H9 (cell line): Measurements from ENCODE around the gene SYVN1. TPM values are rescaled to one million over a fixed set of nuclear protein-coding genes. Genes with fewer than 3 reads are reported as not detected.

Experiments
- DNase-seq: peaks from one replicate; pipeline ENCODE4 v3.0.0-alpha.2; 2017
- H2AFZ ChIP-seq: one replicate; pipeline ENCODE4 v1.6.1; 2013; ENCODE audit warnings: mild to moderate bottlenecking, low read length, control low read depth, moderate library complexity
- H2AK5ac ChIP-seq: 2 replicates; pipeline ENCODE4 v1.6.1; 2013; ENCODE audit warnings: low read length, control low read depth, mixed read lengths; ENCODE audit not compliant: insufficient read length
- H2BK120ac ChIP-seq: one replicate; pipeline ENCODE4 v1.6.1; 2013; ENCODE audit warnings: low read depth, mild to moderate bottlenecking, low read length, control low read depth, inconsistent platforms; ENCODE audit not compliant: poor library complexity, severe bottlenecking
- H2BK12ac ChIP-seq: 2 replicates; pipeline ENCODE4 v1.6.1; 2013; ENCODE audit warnings: low read length, control low read depth, mixed read lengths, low read depth; ENCODE audit not compliant: insufficient read length
- H2BK15ac ChIP-seq: 2 replicates; pipeline ENCODE4 v1.6.1; 2013; ENCODE audit warnings: low read depth, low read length, control low read depth
- H2BK20ac ChIP-seq: one replicate; pipeline ENCODE4 v1.6.1; 2013; ENCODE audit warnings: low read depth, mild to moderate bottlenecking, low read length, control low read depth, inconsistent platforms; ENCODE audit not compliant: poor library complexity, severe bottlenecking
- H2BK5ac ChIP-seq: 2 replicates; pipeline ENCODE4 v1.6.1; 2013; ENCODE audit warnings: low read length, control low read depth, mixed read lengths; ENCODE audit not compliant: insufficient read length
- H3K14ac ChIP-seq: 2 replicates; pipeline ENCODE4 v1.6.1; 2013; ENCODE audit warnings: low read length, control low read depth; ENCODE audit not compliant: insufficient read depth
- H3K18ac ChIP-seq: 2 replicates; pipeline ENCODE4 v1.6.1; 2013; ENCODE audit warnings: low read depth, mild to moderate bottlenecking, mixed read lengths, low read length, control low read depth; ENCODE audit not compliant: insufficient read length
- H3K23ac ChIP-seq: 2 replicates; pipeline ENCODE4 v1.6.1; 2013; ENCODE audit warnings: low read length, control low read depth, mixed read lengths, low read depth; ENCODE audit not compliant: insufficient read length
- H3K23me2 ChIP-seq: 2 replicates; pipeline ENCODE4 v1.6.1; 2013; ENCODE audit warnings: low read depth, mild to moderate bottlenecking, mixed read lengths, low read length, control low read depth; ENCODE audit not compliant: insufficient read length, poor library complexity, severe bottlenecking
- H3K27ac ChIP-seq: 2 replicates; pipeline ENCODE4 v1.5.1; 2013; ENCODE audit warnings: low read length, control low read depth, mixed read lengths, low read depth; ENCODE audit not compliant: insufficient read length
- H3K27me3 ChIP-seq: 2 replicates; pipeline ENCODE4 v1.6.1; 2013; ENCODE audit warnings: low read length, control low read depth, inconsistent platforms; ENCODE audit not compliant: insufficient read depth
- H3K4ac ChIP-seq: 2 replicates; pipeline ENCODE4 v1.6.1; 2013; ENCODE audit warnings: low read depth, mild to moderate bottlenecking, control low read depth, inconsistent platforms, low read length, moderate library complexity
- H3K4me1 ChIP-seq: 2 replicates; pipeline ENCODE4 v1.6.1; 2013; ENCODE audit warnings: low read length, control low read depth, inconsistent platforms; ENCODE audit not compliant: insufficient read depth
- H3K4me2 ChIP-seq: 2 replicates; pipeline ENCODE4 v1.6.1; 2013; ENCODE audit warnings: low read length, control low read depth, mixed read lengths; ENCODE audit not compliant: insufficient read length, insufficient read depth
- H3K56ac ChIP-seq: 2 replicates; pipeline ENCODE4 v1.6.1; 2013; ENCODE audit warnings: low read depth, mild to moderate bottlenecking, mixed read lengths, low read length, control low read depth; ENCODE audit not compliant: insufficient read length
- H3K79me1 ChIP-seq: 2 replicates; pipeline ENCODE4 v1.6.1; 2013; ENCODE audit warnings: low read depth, mild to moderate bottlenecking, moderate library complexity, low read length, control low read depth, inconsistent platforms; ENCODE audit not compliant: insufficient read depth, poor library complexity, severe bottlenecking
- H3K79me2 ChIP-seq: 2 replicates; pipeline ENCODE4 v1.6.1; 2013; ENCODE audit warnings: low read length, control low read depth, inconsistent platforms; ENCODE audit not compliant: insufficient read depth
- H3K9ac ChIP-seq: 2 replicates; pipeline ENCODE4 v1.6.1; 2013; ENCODE audit warnings: low read length, control low read depth, mixed read lengths; ENCODE audit not compliant: insufficient read length; ENCODE audit errors: extremely low read depth
- H3K9me3 ChIP-seq: one replicate; pipeline ENCODE4 v1.6.1; 2013; ENCODE audit warnings: low read depth, low read length, inconsistent platforms; ENCODE audit not compliant: control insufficient read depth
- H3T11ph ChIP-seq: one replicate; pipeline ENCODE4 v1.6.1; 2013; ENCODE audit warnings: mild to moderate bottlenecking, low read length, control low read depth, inconsistent platforms
- H4K20me1 ChIP-seq: one replicate; pipeline ENCODE4 v1.6.1; 2013; ENCODE audit not compliant: control insufficient read depth, insufficient read length, insufficient read depth
- H4K5ac ChIP-seq: 2 replicates; pipeline ENCODE4 v1.6.1; 2013; ENCODE audit warnings: low read depth, mild to moderate bottlenecking, mixed read lengths, low read length, control low read depth; ENCODE audit not compliant: insufficient read length
- H4K8ac ChIP-seq: replicated peaks from 2 replicates; pipeline ENCODE4 v1.6.1; 2013; ENCODE audit warnings: low read length, control low read depth, mixed read lengths, low read depth; ENCODE audit not compliant: insufficient read length
- H4K91ac ChIP-seq: 2 replicates; pipeline ENCODE4 v1.6.1; 2013; ENCODE audit warnings: low read depth, mild to moderate bottlenecking, moderate library complexity, mixed read lengths, low read length, control low read depth; ENCODE audit not compliant: insufficient read length
- H3K27ac Mint-ChIP-seq, 3 experiments: 2 replicates in 2 of 3; 3 replicates in 1 of 3; pipeline ENCODE4 v1.8.0; 2020 to 2021; ENCODE audit warnings: mixed read lengths in 3 of 3, mild to moderate bottlenecking in 1 of 3, moderate library complexity in 1 of 3
- H3K27me3 Mint-ChIP-seq: 2 replicates; pipeline ENCODE4 v1.8.0; 2021; ENCODE audit warnings: low read depth, mild to moderate bottlenecking, moderate library complexity, mixed read lengths
- H3K36me3 Mint-ChIP-seq, 3 experiments: 2 replicates in 2 of 3; 3 replicates in 1 of 3; pipeline ENCODE4 v1.8.0; 2020 to 2021; ENCODE audit warnings: low read depth in 3 of 3, mixed read lengths in 3 of 3; ENCODE audit not compliant: insufficient read depth in 1 of 3
- H3K4me1 Mint-ChIP-seq, 2 experiments: 2 replicates each; pipeline ENCODE4 v1.8.0; 2020; ENCODE audit warnings: mixed read lengths in 2 of 2
- H3K4me3 Mint-ChIP-seq, 2 experiments: 2 replicates in 1 of 2; 3 replicates in 1 of 2; pipeline ENCODE4 v1.8.0; 2020 to 2021; ENCODE audit warnings: mild to moderate bottlenecking in 2 of 2, mixed read lengths in 2 of 2, moderate library complexity in 1 of 2
- H3K9me3 Mint-ChIP-seq, 2 experiments: 2 replicates in 1 of 2; 3 replicates in 1 of 2; pipeline ENCODE4 v1.8.0; 2020; ENCODE audit warnings: mild to moderate bottlenecking in 2 of 2, mixed read lengths in 2 of 2, moderate library complexity in 1 of 2
- WGBS: extraction: QIAGEN DNeasy Blood & Tissue Kit; methylation state at CpG from one replicate; pipeline ENCODE4 v1.1.7; 2013; ENCODE audit warnings: missing lambda C conversion rate, low lambda C conversion rate, mixed read lengths; ENCODE audit not compliant: insufficient read length; ENCODE audit errors: extremely low coverage; 5-methylcytosine and 5-hydroxymethylcytosine counted together
- total RNA-seq: library from RNA; stranded (reverse); gene quantifications from 2 replicates; pipeline ENCODE4 v1.2.1, GENCODE V29; 2021
- TF ChIP-seq, protein P1 (sequence below): fragments of 200-600 bp; sonication (generic); conservative IDR thresholded peaks from 3 replicates; pipeline ENCODE4 v1.8.0; 2021; ENCODE audit warnings: antibody characterized with exemption, mild to moderate bottlenecking

SYVN1 gene
- total RNA-seq, 1 experiment from 2014 or later, result 31.6 TPM

- Histone ChIP-seq H2BK5ac (no peak overlapping the region), H2BK12ac (no peak overlapping the region), H4K91ac (no peak overlapping the region), H4K20me1 (no peaks in the 10 kb centered on the region), H3K79me2 (no peaks in the 10 kb centered on the region), H3T11ph (no peak overlapping the region), H4K8ac (no peak overlapping the region), H2AFZ (peak overlapping the region; percentile 81), H3K4me2 (no peak overlapping the region), H3K56ac (no peak overlapping the region), H3K9me3 (no peaks in the 10 kb centered on the region), H3K27ac (no peak overlapping the region), H3K9ac (no peak overlapping the region), H2BK15ac (no peak overlapping the region), H3K18ac (no peak overlapping the region), H3K4ac (no peak overlapping the region), H3K27me3 (no peaks in the 10 kb centered on the region), H3K23ac (no peak overlapping the region), H2AK5ac (no peak overlapping the region), H2BK120ac (no peak overlapping the region), H3K14ac (no peak overlapping the region), H2BK20ac (no peak overlapping the region), H3K23me2 (no peaks in the 10 kb centered on the region), H3K79me1 (no peaks in the 10 kb centered on the region), H4K5ac (no peak overlapping the region), H3K4me1 (no peaks in the 10 kb centered on the region; the same call in 1 of the 2 replicates)
- Mint-ChIP-seq H3K27ac (peak overlapping the region in 1 of 3 experiments; percentile 6; a peak in 2 of 7 replicates), H3K27me3 (no peaks in the 10 kb centered on the region), H3K9me3 (no peaks in the 10 kb centered on the region), H3K4me1 (peaks cover 7 to 15% of the 10 kb centered on the region in 2 experiments), H3K4me3 (no peak overlapping the region), H3K36me3 (no peaks in the 10 kb centered on the region)
- DNase-seq, result no peak
- TF ChIP-seq, protein P1, sequence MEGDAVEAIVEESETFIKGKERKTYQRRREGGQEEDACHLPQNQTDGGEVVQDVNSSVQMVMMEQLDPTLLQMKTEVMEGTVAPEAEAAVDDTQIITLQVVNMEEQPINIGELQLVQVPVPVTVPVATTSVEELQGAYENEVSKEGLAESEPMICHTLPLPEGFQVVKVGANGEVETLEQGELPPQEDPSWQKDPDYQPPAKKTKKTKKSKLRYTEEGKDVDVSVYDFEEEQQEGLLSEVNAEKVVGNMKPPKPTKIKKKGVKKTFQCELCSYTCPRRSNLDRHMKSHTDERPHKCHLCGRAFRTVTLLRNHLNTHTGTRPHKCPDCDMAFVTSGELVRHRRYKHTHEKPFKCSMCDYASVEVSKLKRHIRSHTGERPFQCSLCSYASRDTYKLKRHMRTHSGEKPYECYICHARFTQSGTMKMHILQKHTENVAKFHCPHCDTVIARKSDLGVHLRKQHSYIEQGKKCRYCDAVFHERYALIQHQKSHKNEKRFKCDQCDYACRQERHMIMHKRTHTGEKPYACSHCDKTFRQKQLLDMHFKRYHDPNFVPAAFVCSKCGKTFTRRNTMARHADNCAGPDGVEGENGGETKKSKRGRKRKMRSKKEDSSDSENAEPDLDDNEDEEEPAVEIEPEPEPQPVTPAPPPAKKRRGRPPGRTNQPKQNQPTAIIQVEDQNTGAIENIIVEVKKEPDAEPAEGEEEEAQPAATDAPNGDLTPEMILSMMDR, result no peak
- WGBS, result no CpG with 5 or more reads among the region's 31 CpGs
Observed at GRCh38 chr11:65165410-65166317, 31.3 kb upstream of the SYVN1 start.
